Stimulated activated CD8-positive, alpha-beta memory T cell treated with anti-CD3 and anti-CD28 coated beads, Interleukin-4, amount 100 ng/mL, for 48 hours (primary cell): ENCODE results near the gene CETN1.

Experiments
- DNase-seq: peaks from one replicate; pipeline ENCODE4 v3.0.0-alpha.2; 2020

The CETN1 gene

GRCh38 chr18:627231-627630 lies 47.1 kb downstream of the CETN1 start:
- no peak for DNase-seq

DNA sequence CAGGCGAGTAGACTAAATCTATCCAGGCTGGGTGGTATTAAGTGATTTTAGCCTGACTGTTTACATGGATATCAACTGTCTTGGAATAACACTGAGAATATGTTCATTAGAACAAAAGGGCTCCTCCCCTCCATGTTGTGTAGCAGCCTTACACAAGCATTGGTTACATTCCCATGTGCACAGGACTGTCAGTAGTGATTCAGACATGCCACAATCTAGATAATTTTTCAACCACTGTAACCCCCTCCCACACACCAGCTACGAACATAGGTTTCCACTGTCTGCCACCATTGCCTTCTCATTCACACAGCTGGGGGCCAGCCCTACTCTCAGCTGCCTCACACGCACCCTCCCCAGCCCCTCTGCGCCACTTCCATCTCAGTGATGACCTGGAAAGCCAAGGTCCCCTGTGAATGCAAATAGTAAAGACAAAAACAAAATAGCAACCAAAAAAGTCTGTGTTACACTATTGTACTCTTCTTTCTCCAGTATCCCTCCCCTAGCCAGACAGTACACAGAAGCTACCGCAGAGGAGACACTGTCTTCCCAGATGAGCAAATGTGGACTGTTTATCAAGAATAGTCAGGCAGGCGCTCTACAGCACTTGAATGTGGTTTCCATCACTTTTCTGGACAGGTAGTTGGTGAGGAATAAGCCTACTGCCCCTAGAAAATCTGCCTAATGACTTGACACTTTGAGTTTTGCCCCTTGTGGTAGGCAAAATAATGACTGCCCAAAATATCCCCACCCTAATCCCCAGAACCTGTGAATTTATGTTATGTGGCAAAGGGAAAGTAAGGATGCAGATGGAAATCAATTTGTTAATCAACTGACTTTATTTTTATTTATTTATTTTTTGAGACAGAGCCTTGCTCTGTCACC lies 49.3 kb downstream of the CETN1 start:
- peak; percentile 28 for DNase-seq

GRCh38 chr18:631560-631959 lies 51.4 kb downstream of the CETN1 start:
- no peak for DNase-seq
